Sigmoid colon (tissue), 7 donors: ENCODE measurements around the gene SH3TC1. TPM values are rescaled to one million over a fixed set of nuclear protein-coding genes. Genes with fewer than 3 reads are reported as not detected.

ENCODE experiments used
- DNase-seq: peaks from one replicate; pipeline ENCODE4 v3.0.0-alpha.2; 2019
- H3K27ac ChIP-seq, 4 donors: fragments of 200-600 bp; sonication (generic); one replicate each; pipeline ENCODE4 v1.5.1; 2016 to 2019; ENCODE audit warnings: mild to moderate bottlenecking in 1 of 4
- H3K27me3 ChIP-seq, 3 donors: fragments of 200-600 bp; sonication (generic); one replicate each; pipeline ENCODE4 v1.5.1; 2019; ENCODE audit warnings: mild to moderate bottlenecking in 1 of 3
- H3K36me3 ChIP-seq, 4 donors: fragments of 200-600 bp; sonication (generic); one replicate each; pipeline ENCODE4 v1.5.1; 2016 to 2019
- H3K4me1 ChIP-seq, 4 donors: fragments of 200-600 bp; sonication (generic); one replicate each; pipeline ENCODE4 v1.5.1; 2017 to 2019
- H3K4me3 ChIP-seq, 4 donors: fragments of 200-600 bp; sonication (generic); one replicate each; pipeline ENCODE4 v1.5.1; 2017 to 2019; ENCODE audit warnings: mild to moderate bottlenecking in 2 of 4, moderate library complexity in 1 of 4
- H3K9me3 ChIP-seq, 4 donors: fragments of 200-600 bp in 3 of 4; sonication (generic) in 3 of 4; one replicate each; pipeline versions ENCODE4 v1.5.1 to v1.6.1; 2013 to 2019
- EP300 ChIP-seq, 4 donors: sonication (generic); formaldehyde crosslinking; IDR thresholded peaks; one replicate each; pipeline ENCODE4 v1.6.1; 2017; ENCODE audit warnings: antibody characterized with exemption in 4 of 4
- POLR2A ChIP-seq, 2 donors: fragments of 450-650 bp; IDR thresholded peaks; one replicate each; pipeline ENCODE4 v1.6.1; 2016; ENCODE audit warnings: antibody characterized with exemption in 2 of 2, mild to moderate bottlenecking in 2 of 2, moderate library complexity in 2 of 2
- POLR2AphosphoS5 ChIP-seq, 4 donors: sonication (generic); formaldehyde crosslinking; IDR thresholded peaks; one replicate each; pipeline ENCODE4 v1.6.1; 2017; ENCODE audit warnings: antibody characterized with exemption in 4 of 4
- WGBS, 2 donors: extraction: QIAGEN DNeasy Blood & Tissue Kit; methylation state at CpG; one replicate each; pipeline ENCODE4 v1.1.7; 2013; 5-methylcytosine and 5-hydroxymethylcytosine counted together
- intact Hi-C: fragments of 100-400 bp; cut with DNase I; formaldehyde crosslinking; loops from one replicate; pipeline ENCODE4 v1.15.1; 2023
- polyA plus RNA-seq, 3 donors: library from polyadenylated mRNA; stranded (reverse); fragments of 200-250 nt; gene quantifications; one replicate each; pipeline ENCODE4 v1.2.3, GENCODE V29; 2013
- total RNA-seq, 4 donors: library from RNA; depleted of rRNA; stranded (reverse); fragments of >200 nt; gene quantifications; one replicate each; pipeline ENCODE4 v1.1.0, GENCODE V29; 2016
- TF ChIP-seq, protein P1 (sequence below), 4 experiments: fragments of 450-650 bp in 3 of 4; fragments of 200-600 bp in 1 of 4; IDR thresholded peaks; one replicate each; pipeline ENCODE4 v1.5.1; 2016 to 2019; ENCODE audit warnings: antibody characterized with exemption in 4 of 4, mild to moderate bottlenecking in 3 of 4, moderate library complexity in 2 of 4
- donor health status: healthy with polysubstance abuse.
- donor health status: Bipolar disorder and iron deficiency.
- donor health status: healthy.

The SH3TC1 gene
- total and polyA plus RNA-seq, 7 donors, result 3.0 to 24.4 (median 7.8) TPM

DNA sequence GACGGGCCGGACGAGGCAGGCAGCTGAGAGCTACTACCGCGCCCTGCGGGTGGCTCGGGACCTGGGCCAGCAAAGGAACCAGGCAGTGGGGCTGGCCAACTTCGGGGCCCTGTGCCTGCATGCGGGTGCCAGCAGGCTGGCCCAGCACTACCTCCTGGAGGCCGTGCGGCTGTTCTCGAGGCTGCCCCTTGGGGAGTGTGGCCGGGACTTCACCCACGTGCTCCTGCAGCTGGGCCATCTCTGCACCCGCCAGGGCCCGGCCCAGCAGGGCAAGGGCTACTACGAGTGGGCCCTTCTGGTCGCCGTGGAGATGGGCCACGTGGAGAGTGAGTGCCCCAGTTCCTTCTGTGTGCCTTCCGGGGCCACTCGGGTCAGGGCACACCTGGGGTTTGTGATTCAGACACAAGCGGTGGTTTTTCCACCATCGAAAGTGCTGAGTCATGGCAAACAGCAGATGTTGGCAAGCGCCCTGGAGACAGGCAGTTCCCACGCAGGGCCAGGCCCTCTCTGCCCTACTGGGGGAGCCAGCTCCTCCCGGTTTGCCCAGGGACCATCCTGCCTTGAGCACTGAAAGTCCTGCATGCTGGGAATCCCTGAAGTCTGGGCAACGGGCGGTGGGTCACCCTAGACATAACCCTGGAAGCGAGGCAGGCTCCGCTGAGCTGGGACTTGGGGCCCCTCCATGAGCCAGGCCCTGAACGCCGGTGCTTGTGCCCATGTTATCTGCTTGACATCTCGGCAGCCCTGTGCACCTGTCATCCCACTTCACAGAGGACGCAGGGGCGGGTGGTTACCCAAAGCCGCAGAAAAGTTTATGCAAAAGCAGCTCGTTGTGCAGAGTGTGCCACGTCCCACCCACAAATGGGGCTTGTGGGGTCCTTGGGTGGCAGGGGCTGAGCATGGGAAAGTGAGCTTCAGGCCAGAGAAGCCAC is 29.5 kb downstream of the SH3TC1 start:
- Histone ChIP-seq H3K4me1 (peaks cover 0 to 14% (median 11%) of the 10 kb centered on the region in 4 donors), H3K27me3 (no peaks in the 10 kb centered on the region), H3K9me3 (no peaks in the 10 kb centered on the region), H3K36me3 (no peaks in the 10 kb centered on the region), H3K27ac (peak overlapping the region in 1 of 4 donors; percentile 3), H3K4me3 (no peak overlapping the region)
- intact Hi-C loops, result no loop called here
- DNase-seq, result peak; percentile 86
- WGBS, 2 donors, result 43 to 59% methylated on average over 39 of the region's 39 CpGs
- TF ChIP-seq POLR2A (IDR thresholded peaks at IDR 0.05), result no peak
- TF ChIP-seq POLR2AphosphoS5 (IDR thresholded peaks at IDR 0.05), result peak in 3 of 4 donors; percentile 19 to 43 (median 35)
- TF ChIP-seq EP300 (IDR thresholded peaks at IDR 0.05), result peak in 1 of 4 donors; percentile 20

DNA sequence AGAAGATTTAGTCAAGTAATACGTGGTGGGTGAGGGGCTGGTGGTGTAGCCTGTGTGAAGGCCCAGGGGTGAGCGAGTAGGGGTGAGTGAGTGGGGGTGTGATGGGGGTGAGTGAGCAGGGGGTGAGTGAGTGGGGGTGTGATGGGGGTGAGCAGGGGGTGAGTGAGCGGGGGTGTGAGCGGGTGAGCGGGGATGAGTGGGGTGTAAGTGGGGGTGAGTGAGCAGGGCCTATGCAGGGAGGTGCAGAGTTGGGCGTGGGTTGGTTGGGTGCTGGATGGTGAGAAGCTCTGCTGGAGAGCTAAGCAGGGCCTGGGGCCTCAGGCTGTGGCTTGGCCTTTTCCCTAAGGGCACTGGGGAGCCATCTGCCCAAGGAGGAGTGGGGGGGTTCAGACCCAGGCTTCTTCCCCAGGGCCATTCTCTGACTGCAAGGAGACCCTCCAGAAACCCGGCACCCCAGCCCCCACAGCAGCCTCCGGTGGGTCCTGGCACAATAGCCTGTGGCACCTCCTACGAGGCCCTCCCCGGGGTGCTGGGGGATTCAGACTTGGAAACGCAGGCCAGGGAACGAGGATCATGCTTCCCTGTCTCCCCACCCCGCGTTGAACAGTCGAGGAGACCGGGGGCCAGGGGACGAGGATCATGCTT is 30.4 kb downstream of the SH3TC1 start:
- 89 to 91% methylated on average over 17 of the region's 17 CpGs for WGBS, 2 donors
- intact Hi-C loops, result no loop called here
- TF ChIP-seq POLR2AphosphoS5 (IDR thresholded peaks at IDR 0.05), result no peak
- TF ChIP-seq, protein P1, sequence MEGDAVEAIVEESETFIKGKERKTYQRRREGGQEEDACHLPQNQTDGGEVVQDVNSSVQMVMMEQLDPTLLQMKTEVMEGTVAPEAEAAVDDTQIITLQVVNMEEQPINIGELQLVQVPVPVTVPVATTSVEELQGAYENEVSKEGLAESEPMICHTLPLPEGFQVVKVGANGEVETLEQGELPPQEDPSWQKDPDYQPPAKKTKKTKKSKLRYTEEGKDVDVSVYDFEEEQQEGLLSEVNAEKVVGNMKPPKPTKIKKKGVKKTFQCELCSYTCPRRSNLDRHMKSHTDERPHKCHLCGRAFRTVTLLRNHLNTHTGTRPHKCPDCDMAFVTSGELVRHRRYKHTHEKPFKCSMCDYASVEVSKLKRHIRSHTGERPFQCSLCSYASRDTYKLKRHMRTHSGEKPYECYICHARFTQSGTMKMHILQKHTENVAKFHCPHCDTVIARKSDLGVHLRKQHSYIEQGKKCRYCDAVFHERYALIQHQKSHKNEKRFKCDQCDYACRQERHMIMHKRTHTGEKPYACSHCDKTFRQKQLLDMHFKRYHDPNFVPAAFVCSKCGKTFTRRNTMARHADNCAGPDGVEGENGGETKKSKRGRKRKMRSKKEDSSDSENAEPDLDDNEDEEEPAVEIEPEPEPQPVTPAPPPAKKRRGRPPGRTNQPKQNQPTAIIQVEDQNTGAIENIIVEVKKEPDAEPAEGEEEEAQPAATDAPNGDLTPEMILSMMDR (IDR thresholded peaks at IDR 0.05), result no peak
- no peak for TF ChIP-seq POLR2A (IDR thresholded peaks at IDR 0.05)
- TF ChIP-seq EP300 (IDR thresholded peaks at IDR 0.05), result no peak
- no peaks in the 10 kb centered on the region for H3K36me3 ChIP-seq
- no peaks in the 10 kb centered on the region for H3K9me3 ChIP-seq
- peaks cover 0 to 14% (median 11%) of the 10 kb centered on the region in 4 donors for H3K4me1 ChIP-seq
- H3K4me3 ChIP-seq, result no peak overlapping the region
- DNase-seq, result no peak
- no peaks in the 10 kb centered on the region for H3K27me3 ChIP-seq
- no peak overlapping the region for H3K27ac ChIP-seq

DNA sequence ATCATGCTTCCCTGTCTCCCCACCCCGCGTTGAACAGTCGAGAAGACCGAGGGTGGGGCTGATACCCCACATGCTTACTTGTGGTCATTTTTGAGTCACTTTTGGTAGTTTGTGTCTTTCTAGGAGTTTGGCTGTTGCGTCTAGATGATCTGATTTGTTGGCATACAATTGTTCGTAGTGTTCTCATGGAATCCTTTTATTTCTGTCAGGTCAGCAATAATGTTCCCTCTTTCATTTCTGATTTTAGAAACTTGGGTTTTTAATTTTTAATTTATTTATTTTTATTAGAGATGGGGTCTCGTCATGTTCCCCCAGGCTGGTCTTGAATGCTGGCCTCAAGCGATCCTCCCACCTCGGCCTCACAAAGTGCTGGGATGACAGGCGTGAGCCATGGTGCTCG is 30.9 kb downstream of the SH3TC1 start:
- 93 to 94% methylated on average over 11 of the region's 11 CpGs for WGBS, 2 donors
- Histone ChIP-seq H3K27me3 (no peaks in the 10 kb centered on the region), H3K9me3 (no peaks in the 10 kb centered on the region), H3K27ac (no peak overlapping the region), H3K36me3 (no peaks in the 10 kb centered on the region), H3K4me3 (no peak overlapping the region), H3K4me1 (peaks cover 0 to 14% (median 11%) of the 10 kb centered on the region in 4 donors)
- DNase-seq, result no peak
- no peak for TF ChIP-seq EP300 (IDR thresholded peaks at IDR 0.05)
- TF ChIP-seq POLR2AphosphoS5 (IDR thresholded peaks at IDR 0.05), result no peak
- TF ChIP-seq, protein P1 (IDR thresholded peaks at IDR 0.05), result no peak
- intact Hi-C loops, result no loop called here

DNA sequence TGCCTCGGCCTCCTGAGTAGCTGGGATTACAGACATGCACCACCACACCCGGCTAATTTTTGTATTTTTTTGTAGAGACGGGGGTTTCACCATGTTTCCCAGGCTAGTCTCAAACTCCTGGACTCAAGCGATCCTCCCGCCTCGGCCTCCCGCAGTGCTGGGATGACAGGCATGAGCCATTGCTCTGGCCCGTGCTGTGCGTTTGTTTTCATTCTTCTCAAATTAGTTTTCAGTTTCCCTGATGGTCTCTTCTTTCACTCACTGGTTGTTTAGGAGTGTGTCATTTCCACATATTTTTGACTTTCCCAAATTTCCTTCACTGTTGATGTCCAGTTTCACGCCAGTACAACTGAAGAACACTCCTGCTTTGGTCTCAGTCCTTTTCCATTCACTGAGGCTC is 31.8 kb downstream of the SH3TC1 start:
- Histone ChIP-seq H3K36me3 (no peaks in the 10 kb centered on the region), H3K4me3 (no peak overlapping the region), H3K9me3 (no peaks in the 10 kb centered on the region), H3K27ac (no peak overlapping the region), H3K27me3 (no peaks in the 10 kb centered on the region), H3K4me1 (peaks cover 0 to 14% (median 11%) of the 10 kb centered on the region in 4 donors)
- no peak for TF ChIP-seq EP300 (IDR thresholded peaks at IDR 0.05)
- TF ChIP-seq, protein P1 (IDR thresholded peaks at IDR 0.05), result no peak
- TF ChIP-seq POLR2A (IDR thresholded peaks at IDR 0.05), result no peak
- no peak for TF ChIP-seq POLR2AphosphoS5 (IDR thresholded peaks at IDR 0.05)
- DNase-seq, result no peak
- intact Hi-C loops, result no loop called here
- 95% methylated on average over 10 of the region's 10 CpGs for WGBS, 2 donors

DNA sequence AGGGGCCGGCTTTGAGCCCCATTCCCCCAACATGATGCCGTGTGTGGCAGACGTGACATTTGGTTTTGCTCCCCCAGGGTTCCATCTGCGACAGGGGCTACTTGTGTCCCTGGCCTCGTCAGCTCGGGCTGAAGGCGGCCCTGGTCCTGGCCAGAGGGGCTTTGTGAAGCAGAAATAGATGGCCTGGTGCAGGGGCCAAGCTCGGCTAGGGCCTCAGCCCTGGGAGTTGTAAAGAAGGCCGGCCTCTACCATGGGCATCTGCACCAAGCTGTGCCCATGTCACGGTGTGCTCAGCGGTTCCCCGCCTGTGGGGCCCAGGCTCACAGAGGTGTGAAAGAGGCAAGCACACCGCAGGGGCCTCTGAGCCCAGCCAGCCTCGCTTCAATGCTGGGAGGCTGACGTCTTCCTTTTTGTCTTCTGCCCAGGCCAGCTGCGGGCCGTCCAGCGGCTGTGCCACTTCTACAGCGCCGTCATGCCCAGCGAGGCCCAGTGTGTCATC is 32.5 kb downstream of the SH3TC1 start:
- peaks cover 0 to 14% (median 11%) of the 10 kb centered on the region in 4 donors for H3K4me1 ChIP-seq
- H3K27me3 ChIP-seq, result no peaks in the 10 kb centered on the region
- H3K27ac ChIP-seq, result no peak overlapping the region
- no peaks in the 10 kb centered on the region for H3K36me3 ChIP-seq
- no peak for DNase-seq
- WGBS, 2 donors, result 92 to 94% methylated on average over 21 of the region's 21 CpGs
- intact Hi-C loops, result no loop called here
- no peaks in the 10 kb centered on the region for H3K9me3 ChIP-seq
- no peak overlapping the region for H3K4me3 ChIP-seq
- TF ChIP-seq, protein P1 (IDR thresholded peaks at IDR 0.05), result no peak
